Measurements from ENCODE around the gene CLIC3.
"Not testable (repeated sequence)": the region's sequence is repeated elsewhere in the genome, so short reads cannot be mapped to it uniquely, and the experiment has no call there.

Gene CLIC3, protein sequence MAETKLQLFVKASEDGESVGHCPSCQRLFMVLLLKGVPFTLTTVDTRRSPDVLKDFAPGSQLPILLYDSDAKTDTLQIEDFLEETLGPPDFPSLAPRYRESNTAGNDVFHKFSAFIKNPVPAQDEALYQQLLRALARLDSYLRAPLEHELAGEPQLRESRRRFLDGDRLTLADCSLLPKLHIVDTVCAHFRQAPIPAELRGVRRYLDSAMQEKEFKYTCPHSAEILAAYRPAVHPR

DNA sequence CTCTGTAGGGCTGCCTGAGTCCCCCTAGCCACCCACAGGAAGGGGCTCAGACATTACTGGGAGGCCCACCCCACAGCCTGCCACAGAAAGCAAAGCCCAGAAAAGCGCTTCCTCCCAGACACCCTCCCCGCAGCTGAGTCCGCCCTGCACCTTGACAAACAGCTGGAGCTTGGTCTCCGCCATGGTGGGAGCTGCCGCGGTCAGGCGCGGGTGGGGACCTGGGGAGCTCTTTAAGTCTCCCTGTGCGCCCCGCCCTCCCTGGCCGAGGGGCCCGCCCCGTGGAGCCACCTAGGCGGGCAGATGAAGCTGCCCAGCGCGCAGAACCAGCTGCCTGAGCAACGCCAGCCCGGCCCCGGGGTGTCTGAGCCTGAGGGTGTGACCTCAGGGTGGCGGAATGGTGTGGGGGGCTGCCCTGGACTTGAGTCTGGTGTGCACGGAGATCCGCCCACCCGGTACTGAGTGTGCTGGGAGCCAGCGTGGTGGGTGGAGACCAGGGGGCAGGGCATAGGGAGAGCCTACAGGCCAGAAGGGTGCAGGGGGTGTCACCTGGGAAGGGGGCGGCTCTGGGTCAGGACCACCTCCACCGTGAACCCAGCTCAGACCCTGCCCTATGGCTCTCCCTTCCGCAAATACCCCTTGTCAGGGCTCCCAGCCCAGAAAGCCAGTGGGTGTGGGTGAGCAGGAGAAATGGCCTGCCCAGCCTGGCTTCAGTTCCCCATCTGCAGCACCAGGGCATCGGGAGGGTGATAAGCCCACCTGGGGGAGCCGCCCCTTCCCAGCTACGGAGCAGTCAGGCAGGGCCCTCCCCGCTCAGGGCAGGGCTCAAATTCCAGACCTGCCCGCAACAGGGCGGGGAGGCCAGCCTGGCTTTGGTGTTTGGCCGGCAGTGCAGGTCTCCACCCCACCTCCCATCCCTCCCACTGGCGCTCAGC lies at the start of gene CLIC3:
CLIC3 (minus strand) TSS at position 208 of the 932 bp plus-strand sequence; CDS start at position 183, 25 bp downstream.
- in situ Hi-C loops (cut with MboI; ENCODE audit: low sequenced_read_pairs) = no loop called here

DNA sequence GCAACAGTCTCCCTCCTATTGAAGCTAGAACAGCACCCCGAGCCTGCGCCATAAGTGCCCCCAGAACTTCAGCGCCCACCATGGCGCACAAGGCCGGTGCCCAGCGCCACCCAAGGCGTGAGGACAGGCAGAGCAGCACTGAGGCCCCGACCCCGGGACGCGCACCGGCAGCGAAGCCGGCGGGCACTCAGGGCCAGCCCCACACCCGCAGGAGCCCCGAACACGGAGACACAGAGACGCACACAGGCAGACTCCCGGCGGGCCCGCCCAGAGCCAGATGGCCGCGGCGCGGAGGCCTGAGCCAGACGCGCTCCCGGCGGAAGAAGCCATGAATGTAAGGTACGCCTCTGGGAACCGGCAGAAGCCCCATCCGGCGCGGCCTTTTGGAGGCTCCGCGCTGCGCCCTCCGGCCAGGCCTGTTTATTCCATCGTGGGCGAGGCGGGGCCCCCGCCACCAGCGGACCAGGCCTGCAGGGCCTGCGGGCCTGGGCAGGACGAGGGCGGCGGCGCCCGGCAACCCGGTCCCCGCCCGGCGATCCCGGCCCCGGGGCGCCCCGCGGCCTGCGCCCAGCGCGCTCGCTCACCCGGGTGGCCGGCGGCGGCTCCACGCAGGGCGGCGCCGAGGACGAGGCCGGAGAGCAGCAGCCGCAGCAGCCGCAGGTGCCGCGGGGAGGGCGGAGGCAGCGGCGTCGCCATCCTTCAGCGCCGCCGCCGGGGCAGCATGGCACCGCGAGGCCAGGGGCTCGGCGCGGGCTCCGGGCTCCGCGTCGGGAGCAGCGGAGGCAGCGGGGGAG lies 49.1 kb upstream of the CLIC3 start:
- in situ Hi-C loops (cut with MboI; ENCODE audit: low sequenced_read_pairs) = no loop called here

DNA sequence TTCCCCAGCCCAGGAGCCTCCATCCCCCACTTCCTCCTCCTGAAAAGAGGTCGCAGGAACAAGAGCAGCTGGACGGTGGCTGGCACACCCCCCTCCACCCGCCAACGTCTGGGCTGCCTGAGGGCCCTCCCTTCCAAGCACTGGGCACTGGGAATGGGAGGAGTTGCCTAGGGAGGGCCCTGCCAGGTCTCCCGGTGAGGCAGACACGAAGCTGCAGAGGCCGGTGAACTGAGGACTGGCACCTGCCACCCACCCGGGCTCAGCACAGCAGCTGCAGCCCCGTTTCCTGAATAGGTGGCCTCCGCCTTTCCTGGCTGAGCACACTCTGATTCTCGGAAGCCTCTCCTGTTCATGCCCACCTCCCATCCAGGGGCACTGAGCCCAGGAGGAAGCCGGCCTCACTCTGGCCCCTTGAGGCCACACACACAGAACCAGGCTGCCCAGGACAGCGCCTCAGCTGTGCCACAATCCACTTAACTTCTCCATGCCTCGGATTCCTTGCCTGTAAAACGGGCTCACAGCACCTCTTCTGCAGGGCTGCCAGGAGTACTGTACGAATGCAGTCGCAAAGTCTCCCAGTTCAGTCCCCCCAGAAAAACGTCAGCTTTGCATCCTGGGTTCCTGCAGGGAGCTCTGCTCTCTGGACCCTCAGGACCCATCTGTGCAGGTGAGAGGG lies 48.3 kb upstream of the CLIC3 start:
- in situ Hi-C loops (cut with MboI; ENCODE audit: low sequenced_read_pairs) = no loop called here

DNA sequence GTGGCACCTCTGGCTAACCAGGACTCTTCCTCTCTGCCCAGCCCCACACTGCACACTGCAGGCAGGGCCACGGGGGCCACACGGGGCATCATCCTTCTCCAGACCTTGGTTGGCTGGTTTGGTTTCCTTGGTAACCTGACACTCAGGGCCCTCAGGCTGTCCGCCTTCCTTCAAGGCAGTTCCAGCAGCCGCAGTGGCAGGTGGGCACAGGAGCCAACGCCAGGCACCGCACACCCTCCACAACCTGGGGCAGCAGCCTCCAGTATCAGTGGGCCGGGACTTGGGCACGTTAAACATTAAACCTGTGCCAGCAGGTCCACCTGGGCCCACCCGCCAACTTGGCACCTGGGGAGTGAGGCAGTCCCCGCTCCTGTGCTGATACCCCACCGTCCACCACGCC lies 47.7 kb upstream of the CLIC3 start:
- in situ Hi-C loops (cut with MboI; ENCODE audit: low sequenced_read_pairs) = no loop called here

DNA sequence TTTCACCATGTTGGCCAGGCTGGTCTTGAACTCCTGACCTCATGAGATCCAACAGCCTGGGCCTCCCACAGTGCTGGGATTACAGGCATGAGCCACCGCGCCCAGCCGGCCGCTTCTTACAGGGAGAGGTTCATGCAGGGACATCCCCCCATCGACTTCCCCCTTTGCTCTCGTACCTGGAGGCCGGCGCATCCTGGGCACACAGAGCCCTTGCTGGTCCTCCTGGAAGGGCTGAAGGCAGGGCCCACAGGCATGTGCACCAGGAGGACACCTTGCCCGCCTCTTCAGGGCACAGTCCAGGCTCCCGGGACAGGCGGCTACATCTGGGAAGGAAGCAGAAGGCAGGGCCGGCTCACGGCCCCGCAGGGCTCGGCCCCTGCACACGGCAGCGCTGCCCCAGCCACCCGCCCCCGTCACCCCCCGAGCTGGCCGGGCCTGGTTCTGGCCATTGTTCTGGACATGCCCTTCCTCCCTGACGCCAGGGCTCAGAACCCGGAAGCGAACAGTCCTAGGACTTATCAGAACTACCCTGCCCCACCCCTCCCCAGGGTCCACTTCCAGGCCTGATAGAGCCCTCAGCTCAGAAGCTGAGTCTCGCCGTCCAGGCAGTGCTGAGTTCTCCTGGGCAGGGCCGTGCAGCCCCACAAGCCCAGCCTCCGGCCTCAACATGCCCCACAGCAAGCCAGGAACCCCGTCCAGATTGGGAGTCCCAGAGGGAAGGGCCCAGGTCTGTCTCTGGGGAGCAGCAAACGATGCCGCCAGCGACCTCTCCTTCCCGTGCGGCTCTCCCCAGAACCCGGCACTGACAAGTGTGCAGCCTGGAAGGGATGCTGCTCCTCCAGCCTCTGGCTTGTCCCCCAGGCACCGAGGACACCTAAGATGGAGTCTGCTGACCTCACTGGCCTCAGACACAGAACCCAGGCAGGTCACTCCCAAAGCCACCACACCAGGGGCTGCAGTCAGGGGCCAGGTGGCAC lies 46.7 kb upstream of the CLIC3 start:
- in situ Hi-C loops (cut with MboI; ENCODE audit: low sequenced_read_pairs) = no loop called here

DNA sequence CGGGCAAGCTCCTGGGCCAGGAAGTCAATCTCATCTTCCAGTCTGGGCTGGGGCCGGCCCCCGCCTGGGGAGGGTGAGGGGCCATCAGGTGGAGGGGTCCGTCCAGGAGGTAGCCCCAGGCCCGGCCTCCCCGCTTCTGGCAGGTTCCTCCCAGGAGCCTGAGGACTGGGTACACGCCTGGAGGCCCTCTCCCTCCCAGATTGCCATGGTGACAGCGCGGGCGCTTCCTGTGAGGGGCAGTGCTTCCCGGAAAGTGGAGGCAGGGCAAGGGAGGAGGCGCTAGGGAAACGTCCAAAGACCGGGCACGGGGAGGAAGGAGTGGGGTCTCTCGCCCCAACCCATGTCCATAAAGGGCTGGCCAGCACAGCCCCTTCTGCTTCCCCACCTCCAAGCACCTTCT lies 44.8 kb upstream of the CLIC3 start:
- in situ Hi-C loops (cut with MboI; ENCODE audit: low sequenced_read_pairs) = no loop called here

DNA sequence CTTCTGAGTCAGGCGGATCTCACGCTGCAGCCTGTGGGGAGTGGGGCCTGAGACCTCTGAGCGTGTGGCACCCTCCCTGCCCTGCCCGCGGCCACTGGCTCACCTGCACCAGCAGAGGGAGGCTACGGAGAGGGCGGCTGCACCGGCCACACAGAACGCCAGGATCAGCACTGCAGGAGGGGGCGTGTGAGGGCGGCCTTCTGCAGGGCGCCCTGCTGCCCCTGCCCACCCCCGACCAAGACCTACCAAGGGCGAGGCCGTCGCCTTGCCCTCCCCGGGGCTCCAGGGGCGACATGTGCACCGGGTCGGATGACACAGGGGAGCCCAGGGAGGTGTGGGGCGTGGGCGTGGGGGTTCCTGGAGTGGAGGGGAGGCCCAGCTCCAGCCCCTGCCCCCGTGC lies 44.2 kb upstream of the CLIC3 start:
- in situ Hi-C loops (cut with MboI; ENCODE audit: low sequenced_read_pairs) = no loop called here

DNA sequence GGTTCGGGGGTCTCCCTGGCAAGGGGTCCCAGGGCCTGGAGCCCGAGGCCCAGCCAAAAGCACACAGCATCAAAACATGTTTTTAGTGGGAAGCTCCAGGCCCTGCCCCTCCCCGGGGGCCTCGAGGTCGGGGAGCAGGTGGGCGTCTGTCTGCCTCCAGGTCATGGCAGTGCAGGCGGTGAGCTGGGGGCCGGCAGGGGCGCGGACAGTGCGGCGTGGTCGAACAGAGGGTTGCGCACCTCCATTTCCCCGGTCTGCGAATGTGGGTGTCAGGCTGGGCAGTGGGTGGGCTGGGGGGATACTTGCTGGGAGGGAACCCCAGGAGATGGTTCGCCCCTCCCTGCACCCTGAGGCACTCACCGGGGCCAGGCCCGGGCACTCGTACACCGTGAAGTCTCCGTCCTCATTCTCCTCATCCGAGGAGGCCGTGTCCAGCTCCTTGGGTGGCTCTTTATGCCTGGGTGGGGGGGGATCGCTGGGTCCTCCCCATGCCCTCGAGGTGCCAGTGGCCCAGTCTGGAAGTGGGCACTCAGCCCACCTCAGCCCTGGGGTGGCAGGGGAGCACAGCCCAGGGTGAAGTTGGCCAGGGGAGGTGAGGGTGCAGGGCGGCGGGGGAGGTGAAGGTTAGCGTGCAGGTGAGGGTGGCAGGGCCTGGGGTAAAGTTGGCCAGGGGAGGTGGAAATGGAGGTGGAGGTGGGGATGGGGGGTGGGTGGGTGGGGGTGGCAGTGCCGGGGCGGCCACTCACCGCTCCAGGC lies 43.4 kb upstream of the CLIC3 start:
- in situ Hi-C loops (cut with MboI; ENCODE audit: low sequenced_read_pairs) = no loop called here

DNA sequence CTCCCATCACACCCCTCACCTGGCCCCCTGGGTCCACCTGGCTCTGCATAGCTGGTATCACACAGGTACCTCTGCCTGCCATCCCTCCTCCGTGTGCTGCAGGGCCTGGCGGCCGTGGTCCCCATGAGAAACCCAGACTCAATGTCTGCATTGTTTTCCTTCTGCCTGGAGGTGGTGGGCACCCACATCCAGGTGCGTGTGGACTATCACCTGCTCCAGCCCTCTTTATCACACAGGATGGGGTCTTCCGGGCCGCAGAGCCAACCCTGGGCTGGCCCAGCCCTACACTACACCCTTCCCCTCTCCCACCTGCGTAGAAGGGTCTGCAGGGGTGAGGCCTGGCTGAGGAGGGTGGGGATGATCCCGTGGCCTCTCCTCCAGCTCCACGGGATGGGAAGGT lies 42.5 kb upstream of the CLIC3 start:
- in situ Hi-C loops (cut with MboI; ENCODE audit: low sequenced_read_pairs) = no loop called here

DNA sequence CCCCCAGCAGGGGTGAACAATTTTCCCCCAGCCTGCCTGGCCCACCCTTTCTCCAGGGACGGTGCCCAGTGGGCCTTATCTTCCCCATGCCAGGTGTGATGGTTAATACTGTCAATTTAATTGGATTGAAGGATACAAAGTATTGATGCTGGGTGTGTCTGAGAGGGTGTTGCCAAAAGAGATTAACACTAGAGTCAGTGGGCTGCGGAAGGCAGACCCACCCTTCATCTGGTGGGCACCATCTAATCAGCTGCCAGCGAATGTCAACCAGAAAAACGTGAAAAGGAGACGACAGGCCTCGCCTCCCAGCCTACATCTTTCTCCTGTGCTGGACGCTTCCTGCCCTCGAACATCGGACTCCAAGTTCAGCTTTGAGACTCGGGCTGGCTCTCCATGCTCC lies 41.1 kb upstream of the CLIC3 start:
- in situ Hi-C loops (cut with MboI; ENCODE audit: low sequenced_read_pairs) = no loop called here

DNA sequence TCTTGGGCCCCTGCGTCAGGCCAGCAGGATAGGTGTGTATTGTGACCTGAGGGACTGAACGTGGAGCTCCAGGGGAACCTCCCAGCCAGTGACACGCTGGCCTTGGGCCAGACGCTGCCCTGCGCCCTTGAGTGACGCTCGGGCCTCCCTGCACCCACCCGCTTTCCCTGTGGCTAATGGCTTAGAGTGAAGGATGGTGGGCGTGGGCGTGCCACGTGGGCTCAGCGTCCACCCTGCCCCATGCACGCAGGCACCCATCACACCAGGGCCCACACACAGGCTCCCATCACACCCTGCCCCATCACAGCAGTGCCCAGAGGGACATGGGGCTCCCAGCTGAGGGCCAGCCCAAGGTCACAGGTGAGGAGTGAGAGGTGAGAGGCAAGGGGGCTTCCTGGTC lies 40.7 kb upstream of the CLIC3 start:
- in situ Hi-C loops (cut with MboI; ENCODE audit: low sequenced_read_pairs) = no loop called here

DNA sequence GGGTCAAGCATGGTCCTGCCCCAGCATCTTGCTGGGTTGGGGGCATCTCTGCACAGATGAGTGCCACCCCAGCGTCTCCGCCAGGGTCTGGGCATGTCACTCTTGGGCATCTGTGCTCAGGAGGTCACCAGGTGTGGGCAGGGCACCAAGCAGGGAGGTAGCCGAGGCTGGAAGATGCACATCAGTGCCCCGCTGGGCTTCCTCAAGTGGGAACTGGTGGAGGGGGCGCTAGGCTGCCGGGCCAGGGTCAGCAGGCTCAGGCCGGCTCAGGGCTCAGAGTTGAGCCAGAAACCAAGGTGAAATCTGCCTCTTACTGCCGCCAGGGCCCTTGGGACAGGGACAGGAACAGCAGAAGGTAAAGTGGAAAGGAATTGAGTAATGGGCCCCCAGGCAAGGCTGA lies 39.6 kb upstream of the CLIC3 start:
- in situ Hi-C loops (cut with MboI; ENCODE audit: low sequenced_read_pairs) = no loop called here

DNA sequence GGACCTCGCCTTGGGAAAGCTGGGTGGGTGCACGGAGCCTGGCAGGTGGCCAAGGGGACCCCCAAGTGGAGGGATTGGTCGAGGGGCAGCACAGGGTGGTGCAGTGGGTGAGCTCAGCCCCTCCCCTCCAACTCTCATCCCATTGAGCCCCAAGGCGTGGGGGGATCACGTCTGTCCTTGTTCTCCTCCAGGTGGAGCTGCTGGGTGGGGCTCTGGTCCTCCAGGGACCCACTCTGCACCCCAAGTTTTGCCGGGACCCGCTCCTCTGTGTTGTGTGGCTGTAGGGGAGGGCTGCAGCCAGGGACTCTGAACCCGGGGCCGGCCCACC lies 39.1 kb upstream of the CLIC3 start:
- in situ Hi-C loops (cut with MboI; ENCODE audit: low sequenced_read_pairs) = no loop called here

DNA sequence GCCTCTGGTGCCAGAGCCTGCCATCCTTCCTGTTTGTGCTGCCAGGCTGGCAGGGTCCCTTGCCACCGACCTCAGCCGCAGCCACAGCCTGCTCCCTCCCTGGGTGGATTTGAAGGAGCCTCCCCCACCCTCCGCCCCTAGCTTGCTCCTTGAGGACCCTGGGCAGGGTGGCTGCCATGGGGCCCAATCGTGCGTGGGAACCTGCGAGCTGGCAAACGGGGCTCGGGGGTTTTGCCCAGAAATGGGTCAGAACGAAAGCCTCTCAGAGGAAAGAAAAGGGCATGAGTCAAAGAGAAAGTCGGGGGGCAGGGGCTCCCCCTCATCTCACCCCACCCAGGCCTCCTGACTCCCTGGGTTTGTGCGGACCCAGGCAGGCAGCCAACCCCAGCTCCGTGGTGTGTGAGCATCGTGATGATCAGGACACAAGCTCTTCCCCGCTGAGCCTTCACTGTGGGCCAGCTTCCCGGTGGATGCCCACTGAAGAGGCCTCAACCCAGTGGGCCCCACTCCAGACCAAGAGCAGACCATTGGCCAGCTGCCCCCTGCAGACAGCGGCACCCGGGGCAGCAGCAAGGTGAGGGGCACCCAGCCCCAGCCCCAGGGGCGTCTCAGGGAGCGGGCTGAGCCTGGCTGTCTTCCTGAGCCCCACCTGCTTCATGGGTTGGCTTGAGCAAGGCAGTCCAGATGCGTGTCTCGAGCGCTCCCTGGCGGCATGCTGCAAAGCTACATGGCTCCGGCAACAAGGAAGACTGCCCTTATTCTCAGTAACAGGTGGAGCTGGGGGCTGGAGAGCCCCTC lies 38.5 kb upstream of the CLIC3 start:
- in situ Hi-C loops (cut with MboI; ENCODE audit: low sequenced_read_pairs) = no loop called here

DNA sequence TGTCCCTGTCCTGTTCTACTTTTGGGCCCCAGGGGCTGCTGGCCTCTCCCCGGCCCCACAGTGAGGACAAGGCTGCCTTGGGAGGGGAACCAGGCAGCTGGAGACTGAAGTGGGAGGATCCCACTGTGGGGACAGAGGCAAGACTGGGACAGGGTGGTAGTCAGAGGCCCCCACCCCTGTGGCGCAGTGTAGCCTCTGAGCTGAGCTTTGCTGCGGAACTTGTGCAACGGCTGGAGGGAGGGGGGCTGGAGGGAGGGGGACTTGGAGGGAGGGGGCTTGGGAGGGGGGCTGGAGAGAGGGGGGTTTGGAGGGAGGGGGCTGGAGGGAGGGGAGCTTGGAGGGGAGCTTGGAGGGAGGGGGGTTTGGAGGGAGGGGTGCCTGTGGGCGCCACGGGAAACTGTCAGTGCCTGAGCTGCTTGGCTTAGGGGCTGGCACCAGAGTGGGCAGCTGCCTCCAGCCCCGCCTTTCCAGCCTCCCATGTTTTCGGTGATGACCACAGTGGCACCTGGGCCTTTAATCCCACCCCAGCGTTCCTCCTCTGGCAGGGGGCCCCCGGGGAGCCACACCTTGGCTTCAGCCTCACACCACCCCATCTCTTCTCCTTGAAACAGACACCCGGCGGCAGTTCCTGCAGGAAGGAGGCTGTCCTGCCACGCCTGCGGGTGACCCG lies 37.8 kb upstream of the CLIC3 start:
- in situ Hi-C loops (cut with MboI; ENCODE audit: low sequenced_read_pairs) = no loop called here

DNA sequence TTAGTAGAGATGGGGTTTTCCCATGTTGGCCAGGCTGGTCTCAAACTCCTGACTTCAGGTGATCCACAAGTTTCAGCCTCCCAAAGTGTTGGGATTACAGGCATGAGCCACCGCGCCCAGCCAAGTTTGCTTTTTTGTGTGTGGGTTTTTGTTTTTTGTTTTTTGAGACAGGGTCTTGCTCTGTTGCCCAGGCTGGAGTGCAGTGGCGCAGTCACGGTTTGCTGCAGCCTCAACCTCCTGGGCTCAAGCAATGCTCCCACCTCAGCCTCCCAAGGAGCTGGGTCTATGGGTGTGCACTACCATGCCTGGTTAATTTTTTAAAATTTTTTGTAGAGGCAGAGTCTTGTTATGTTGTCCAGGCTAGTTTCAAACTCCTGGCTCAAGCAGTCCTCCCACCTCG lies 37.1 kb upstream of the CLIC3 start:
- in situ Hi-C loops (cut with MboI; ENCODE audit: low sequenced_read_pairs) = not testable (repeated sequence)

DNA sequence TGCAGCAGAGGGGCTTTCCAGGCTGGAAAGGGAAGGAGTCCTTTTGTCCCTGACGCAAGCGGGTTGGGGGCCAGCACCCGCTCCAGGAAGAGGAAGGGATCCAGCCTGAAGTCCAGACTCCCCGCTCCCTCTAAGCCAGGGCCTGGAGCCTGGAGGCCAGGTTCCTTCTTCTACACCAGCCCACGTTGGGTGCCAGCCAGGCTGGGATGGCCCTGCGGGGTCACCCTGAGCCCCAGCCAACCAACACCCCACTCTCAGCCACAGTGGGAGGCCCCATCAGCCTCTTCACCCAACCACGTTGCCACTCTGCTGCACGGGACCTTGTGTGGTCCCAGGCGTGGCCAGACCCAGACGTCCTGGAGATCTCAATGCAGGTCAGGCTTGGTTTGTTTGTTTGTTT lies 36.5 kb upstream of the CLIC3 start:
- in situ Hi-C loops (cut with MboI; ENCODE audit: low sequenced_read_pairs) = no loop called here

All from hTERT RPE-1 (cell line).